T-helper 9 cell (primary cell): ENCODE measurements around the gene RBM20.
"Not testable (repeated sequence)": the region's sequence is repeated elsewhere in the genome, so short reads cannot be mapped to it uniquely, and the experiment has no call there.

Experiments
- DNase-seq: peaks from one replicate; pipeline ENCODE4 v3.0.0-alpha.2; 2020

Gene RBM20

DNA sequence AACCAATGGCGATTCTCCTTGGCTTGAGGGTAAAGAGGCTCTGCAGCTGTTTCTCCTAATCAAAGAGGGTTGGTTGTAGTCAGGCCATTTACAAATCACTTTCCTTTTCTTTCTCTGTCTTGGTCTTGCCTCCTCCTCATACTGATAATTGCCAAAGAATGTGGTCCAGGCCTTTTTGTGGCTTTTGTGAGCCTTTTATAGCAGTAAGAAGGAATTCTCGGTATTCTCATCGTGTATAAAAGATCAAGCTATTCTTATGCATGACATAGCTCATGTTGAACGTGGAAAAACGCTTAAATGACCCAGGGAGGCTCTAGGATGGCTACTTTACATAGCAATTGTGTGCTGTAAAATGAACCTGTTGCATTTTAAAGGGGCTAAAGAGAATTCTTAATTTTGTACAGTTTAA is 62.6 kb downstream of the RBM20 start:
- no peak for DNase-seq

- no peak for DNase-seq
These were observed 64.8 kb downstream of the RBM20 start for GRCh38 chr10:110708776-110709443.

DNA sequence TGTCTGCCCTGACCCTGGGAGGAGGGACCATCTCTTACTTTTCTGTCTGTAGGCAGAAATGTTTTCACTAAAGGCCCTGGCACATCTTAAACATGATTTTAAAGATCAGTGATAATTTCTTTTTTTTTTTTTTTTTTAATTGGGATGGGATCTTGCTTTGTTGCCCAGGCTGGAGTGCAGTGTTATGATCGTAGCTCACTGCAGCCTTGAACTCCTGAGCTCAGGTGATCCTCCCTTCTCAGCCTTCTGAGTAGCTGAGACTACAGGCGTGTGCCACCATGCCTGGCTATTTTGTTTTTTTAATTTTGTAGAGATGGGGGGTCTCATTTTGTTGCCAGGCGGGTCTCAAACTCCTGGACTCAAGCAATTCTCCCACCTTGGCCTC is 65.3 kb downstream of the RBM20 start:
- no peak for DNase-seq

DNA sequence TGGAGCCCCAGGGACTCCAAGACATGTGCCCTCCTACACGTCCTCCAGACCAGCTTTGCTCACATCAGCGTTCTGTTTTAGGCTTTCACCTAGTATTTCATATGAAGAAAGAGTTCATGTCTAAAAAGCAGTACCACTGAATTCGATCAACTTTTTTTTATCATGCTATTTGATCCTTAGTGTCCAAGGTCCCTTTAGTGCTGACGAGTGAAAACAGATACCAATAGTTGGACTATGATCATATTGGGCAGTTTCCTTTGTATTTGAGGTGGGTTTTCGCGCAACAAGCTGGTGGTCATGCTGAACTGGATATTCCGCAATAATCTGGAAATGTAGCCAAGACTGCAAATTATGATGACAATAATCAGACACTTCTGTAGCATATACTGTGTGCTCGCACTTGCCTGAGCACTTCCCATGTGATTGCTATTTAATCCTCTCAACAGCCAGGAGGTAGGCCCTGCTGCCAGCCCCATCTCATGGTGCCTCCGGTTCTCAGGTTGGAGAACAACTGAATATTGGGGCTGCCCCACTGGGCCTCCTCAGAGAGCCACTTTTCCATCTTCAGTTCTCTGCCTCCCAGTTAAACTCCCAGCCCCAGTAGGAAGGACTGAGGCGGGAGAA is 65.9 kb downstream of the RBM20 start:
- no peak for DNase-seq

GRCh38 chr10:110710621-110711020 is 66.5 kb downstream of the RBM20 start:
- DNase-seq = no peak

DNA sequence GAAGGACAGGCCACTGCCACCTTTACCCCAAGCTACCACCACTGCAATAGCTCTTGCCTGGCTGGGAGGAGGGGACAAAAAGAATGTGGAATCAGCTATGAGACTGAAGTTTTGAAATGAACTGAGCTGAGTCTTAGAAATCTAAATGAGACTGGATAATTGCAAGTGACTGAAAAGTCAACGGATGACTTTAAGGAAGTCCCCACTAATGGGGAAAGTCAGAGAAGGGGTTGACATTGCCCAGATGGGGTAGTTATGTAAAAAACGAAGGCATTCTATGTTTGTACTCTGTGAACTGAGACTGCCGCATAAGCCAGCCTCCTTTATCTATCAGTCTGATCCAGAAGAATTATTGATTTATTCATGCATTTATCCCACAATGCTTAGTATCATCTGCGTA is 67.2 kb downstream of the RBM20 start:
- no peak for DNase-seq

- no peak for DNase-seq
These were observed 70.2 kb downstream of the RBM20 start for GRCh38 chr10:110714356-110714755.

DNA sequence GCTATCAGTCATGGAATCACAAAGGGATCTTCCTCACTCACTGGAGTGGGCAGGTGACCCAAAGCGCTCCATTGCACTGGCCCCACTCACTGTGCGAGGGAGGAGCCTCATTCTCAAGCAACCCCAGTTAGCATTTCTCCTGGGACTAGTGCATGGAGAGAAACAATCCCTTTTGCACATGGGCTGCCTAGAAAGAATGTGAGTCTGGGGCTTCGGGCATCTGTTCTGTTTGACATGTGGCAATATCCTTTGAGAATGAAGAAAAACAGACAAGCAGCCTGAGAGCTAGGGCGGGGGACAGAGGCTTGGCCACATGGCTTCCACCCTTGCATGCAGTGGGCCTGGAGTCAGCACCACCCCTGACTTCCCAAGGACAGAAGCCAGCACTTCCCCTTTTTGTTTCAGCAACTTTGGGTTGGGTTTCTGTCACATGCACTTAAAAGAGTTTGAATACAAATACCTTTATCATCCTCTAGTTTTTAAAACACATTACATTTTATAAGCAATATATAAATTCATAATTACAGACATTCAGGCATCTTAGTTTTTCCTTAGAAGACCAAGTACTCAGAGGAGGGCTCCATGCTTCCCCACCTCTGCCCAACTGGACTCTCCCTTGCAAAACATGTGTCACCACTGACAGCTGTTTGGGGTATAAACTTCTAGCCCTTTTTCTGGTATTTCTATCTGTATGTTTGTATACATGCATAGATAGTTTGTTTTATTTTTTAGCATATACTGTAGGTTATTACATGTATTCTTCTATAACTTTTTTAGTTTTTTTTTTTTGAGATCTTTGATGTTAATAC is 73.8 kb downstream of the RBM20 start:
- DNase-seq = no peak

- DNase-seq = no peak
These were observed 77.4 kb downstream of the RBM20 start for GRCh38 chr10:110721406-110722038.

DNA sequence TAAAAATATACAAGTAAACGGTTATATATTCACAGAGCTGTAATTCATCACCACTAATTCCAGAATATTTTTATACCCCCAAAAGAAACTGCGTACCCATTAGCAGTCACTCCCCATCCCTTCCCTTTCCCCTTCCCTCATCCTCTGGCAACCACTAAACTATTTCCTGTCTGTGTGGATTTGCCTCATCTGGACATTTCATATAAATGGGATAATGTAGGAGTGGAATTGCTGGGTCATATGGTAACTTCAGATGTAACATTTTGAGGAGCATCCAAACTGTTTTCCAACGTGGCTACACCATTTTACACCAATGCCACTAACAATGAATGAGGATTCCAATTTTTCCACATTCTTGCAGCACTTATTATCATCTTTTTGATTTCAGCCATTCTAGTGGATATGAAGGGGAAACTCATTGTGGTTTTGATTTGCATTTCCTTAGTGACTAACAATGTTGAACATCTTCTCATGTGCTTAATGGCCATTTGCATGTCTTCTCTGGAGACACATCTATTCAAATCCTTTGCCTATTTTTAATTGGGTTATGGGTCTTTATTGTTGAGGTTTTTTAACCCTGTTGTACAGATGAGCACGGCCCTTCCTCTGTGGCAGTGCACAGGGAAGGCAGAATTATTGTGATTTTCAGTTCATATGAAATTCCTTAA is 79.2 kb downstream of the RBM20 start:
- DNase-seq = no peak

GRCh38 chr10:110724116-110724921 is 80.2 kb downstream of the RBM20 start:
- DNase-seq = no peak

DNA sequence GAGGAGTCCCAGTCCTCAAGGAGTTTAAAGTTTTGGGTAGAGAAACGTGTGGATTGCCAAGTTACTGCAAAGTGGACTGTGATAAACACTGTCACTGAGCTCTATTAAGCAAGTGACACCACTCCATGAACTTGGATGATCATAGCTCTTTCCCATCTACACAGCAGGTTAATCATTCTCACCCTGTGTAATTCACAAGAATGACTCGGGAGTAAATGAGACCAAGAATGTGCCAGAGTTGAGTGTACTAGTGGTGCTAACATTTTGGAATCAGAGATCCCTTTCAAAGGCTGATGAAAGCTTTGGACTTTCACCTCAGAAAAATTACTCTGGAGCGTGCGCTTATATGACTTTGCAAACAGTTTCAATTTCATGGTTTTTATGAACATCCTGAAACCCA is 80.8 kb downstream of the RBM20 start:
- no peak for DNase-seq

DNA sequence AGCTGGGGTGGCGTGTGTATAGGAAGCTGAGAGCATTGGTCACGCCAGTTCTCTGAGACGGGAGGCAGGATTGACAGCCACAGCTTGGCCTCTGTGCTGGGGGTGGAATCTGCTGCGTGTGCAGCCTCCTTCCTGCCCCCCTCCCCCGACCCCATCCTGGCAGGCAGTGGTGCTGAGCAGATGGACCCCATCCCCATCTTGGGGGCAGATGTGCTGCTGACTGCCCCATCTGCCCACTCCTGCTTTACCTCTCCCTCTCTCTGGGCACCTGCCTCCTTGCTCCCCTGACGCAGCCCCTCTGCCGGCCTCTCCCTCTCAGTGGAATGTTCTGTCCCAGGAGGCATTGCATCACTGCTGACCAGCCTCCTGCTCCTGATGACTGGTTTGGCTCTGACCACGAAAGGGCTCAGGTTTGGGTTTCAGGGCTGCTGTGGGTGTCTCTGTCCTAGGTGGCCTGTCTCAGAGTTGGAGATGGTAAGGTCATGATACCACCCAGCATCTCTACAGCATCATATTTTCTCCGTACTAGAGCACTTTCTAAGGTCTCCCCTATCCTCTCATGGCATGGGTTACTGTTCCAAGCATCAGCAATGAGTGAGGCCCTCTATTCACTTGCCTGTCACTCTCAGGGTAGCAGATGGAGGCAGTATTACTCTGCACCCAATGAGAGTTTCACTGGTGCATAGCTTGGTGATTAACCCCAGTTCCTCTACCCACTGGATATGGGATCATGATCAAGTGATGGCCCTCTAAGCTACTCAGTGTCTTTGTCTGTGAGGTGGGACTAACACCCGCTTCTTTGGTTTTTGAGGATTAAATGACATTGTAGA is 81.9 kb downstream of the RBM20 start:
- DNase-seq = no peak

- not testable (repeated sequence) for DNase-seq
These were observed 83.6 kb downstream of the RBM20 start for GRCh38 chr10:110727785-110728184.

- DNase-seq = no peak
These were observed 86.4 kb downstream of the RBM20 start for GRCh38 chr10:110730345-110731050.

GRCh38 chr10:110733218-110733952 is 89.2 kb downstream of the RBM20 start:
- no peak for DNase-seq

GRCh38 chr10:110735620-110736027 is 91.5 kb downstream of the RBM20 start:
- no peak for DNase-seq

DNA sequence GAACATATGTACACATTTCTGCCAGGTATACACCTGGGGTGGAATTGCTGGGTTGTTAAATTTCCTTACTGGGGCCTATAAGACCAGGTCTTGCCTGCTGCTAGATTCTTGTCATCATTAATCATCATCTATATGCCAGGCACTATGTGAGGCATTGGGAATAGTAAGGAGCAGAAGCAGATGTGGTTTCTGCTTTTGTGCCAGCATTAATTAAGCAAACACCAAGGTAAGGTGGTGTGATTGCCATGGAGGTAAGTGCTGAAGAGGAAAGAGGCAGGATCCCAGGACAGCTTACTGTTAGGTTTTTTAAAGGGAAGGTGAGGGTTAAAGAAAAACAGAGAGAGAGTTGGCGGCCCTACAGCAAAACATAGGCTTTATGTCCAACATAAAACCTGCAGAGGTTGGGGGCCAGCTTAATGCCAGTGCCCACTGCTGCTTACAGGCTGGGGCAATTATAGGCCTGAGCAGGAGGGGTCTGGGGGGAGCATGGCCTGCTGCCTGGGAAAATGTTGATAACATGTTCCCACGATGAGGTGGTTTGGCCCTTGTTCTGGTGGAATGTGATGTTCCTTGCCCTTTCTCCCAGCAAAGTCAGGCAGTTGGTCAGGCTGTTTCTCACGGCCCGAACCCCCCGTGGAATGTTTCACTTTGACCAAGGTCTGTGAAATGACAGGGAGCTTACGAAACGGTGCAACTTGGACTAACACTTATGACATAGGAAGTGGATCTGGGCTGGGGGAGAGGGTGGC is 93.9 kb downstream of the RBM20 start:
- DNase-seq = no peak

DNA sequence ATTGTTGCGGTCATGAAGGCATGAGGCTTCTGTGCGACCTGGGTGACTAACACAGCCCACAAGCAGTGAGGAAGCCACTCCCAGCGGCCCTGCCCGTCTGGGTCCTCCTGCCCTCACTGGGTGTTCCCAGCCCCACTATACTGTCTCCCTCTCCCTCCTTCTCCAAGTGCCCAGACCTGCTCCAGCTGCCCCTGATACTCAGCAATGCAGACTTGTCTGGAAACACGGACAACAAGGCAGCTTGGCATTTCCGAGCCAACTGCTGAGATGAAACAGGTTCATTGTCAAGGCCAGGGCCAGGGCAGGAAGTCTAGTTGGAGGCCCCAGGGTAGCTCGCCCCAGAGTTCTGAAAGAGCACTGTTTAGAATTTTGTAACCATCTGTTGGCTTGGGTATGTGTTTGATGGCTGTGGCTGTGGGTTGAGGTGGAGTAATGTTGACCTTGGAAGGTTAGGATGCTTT is 95.7 kb downstream of the RBM20 start:
- DNase-seq = no peak
